22Rv1 (cell line): Measurements from ENCODE around the gene AFP.

ENCODE experiments used
- CTCF ChIP-seq: fragments of 450-650 bp; IDR thresholded peaks from 2 replicates; pipeline ENCODE4 v1.5.1; 2017; ENCODE audit warnings: mild to moderate bottlenecking
- ZFX ChIP-seq: fragments of 450-650 bp; IDR thresholded peaks from 2 replicates; pipeline ENCODE4 v1.6.1; 2017; ENCODE audit warnings: antibody characterized with exemption, borderline replicate concordance

- no peak for TF ChIP-seq CTCF
- no peak for TF ChIP-seq ZFX
Observed at GRCh38 chr4:73415807-73416238, 20.2 kb upstream of the AFP start.
